Gastrocnemius medialis (tissue), 4 donors: ENCODE data around the gene TRIM25.

Source experiments
- POLR2A ChIP-seq, 2 donors: fragments of 450-650 bp; IDR thresholded peaks; one replicate each; pipeline ENCODE4 v1.6.1; 2017; ENCODE audit warnings: antibody characterized with exemption in 2 of 2, mild to moderate bottlenecking in 2 of 2, moderate library complexity in 2 of 2
- TF ChIP-seq, protein P1 (sequence below), 5 experiments: fragments of 450-650 bp in 3 of 5; fragments of 200-600 bp in 2 of 5; sonication (generic) in 2 of 5; IDR thresholded peaks in 4 of 5; conservative IDR thresholded peaks in 1 of 5; 1 replicate in 4 of 5; 2 replicates in 1 of 5; pipeline ENCODE4 v1.5.1; 2016 to 2019; ENCODE audit warnings: antibody characterized with exemption in 5 of 5, mild to moderate bottlenecking in 3 of 5, moderate library complexity in 3 of 5

- TF ChIP-seq, protein P1, sequence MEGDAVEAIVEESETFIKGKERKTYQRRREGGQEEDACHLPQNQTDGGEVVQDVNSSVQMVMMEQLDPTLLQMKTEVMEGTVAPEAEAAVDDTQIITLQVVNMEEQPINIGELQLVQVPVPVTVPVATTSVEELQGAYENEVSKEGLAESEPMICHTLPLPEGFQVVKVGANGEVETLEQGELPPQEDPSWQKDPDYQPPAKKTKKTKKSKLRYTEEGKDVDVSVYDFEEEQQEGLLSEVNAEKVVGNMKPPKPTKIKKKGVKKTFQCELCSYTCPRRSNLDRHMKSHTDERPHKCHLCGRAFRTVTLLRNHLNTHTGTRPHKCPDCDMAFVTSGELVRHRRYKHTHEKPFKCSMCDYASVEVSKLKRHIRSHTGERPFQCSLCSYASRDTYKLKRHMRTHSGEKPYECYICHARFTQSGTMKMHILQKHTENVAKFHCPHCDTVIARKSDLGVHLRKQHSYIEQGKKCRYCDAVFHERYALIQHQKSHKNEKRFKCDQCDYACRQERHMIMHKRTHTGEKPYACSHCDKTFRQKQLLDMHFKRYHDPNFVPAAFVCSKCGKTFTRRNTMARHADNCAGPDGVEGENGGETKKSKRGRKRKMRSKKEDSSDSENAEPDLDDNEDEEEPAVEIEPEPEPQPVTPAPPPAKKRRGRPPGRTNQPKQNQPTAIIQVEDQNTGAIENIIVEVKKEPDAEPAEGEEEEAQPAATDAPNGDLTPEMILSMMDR (IDR thresholded peaks at IDR 0.05 in 4 of 5, conservative IDR thresholded peaks at IDR 0.05 in 1 of 5) = no peak
- no peak for TF ChIP-seq POLR2A (IDR thresholded peaks at IDR 0.05)
These were observed 45.1 kb downstream of the TRIM25 start for GRCh38 chr17:56868716-56869115.
